ENCODE data around the gene PYDC1. TPM values are rescaled to one million over a fixed set of nuclear protein-coding genes. Genes with fewer than 3 reads are reported as not detected.

Gene PYDC1
- total RNA-seq, 1 donor, result not detected

DNA sequence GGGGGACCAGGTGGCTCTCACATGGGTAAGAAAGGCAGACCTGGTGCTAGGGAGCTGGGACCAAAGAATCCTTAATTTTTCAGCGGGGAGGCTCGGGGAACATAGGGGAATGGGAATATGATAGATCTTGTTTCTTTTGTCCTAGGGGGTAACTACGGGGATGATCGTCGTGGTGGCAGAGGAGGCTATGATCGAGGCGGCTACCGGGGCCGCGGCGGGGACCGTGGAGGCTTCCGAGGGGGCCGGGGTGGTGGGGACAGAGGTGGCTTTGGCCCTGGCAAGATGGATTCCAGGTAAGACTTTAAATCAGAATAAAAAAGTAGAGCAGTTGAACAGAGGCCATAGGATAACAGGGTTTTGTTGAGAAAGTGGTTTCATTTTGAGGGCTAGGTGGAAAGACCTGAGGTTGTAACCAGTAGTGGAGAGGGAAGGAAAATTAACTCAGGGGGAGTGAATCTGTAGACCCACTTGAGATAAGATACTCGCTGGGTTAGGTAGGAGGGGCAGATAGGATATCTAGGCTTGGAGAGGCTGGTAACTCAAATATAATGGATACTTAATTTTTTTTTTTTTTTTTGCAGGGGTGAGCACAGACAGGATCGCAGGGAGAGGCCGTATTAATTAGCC is 26.0 kb downstream of the PYDC1 start:
- H3K4me1 ChIP-seq (ENCODE audit: insufficient read depth, low read length), result no peaks in the 10 kb centered on the region
- peaks cover 64% of the 10 kb centered on the region for H3K79me2 ChIP-seq (ENCODE audit: insufficient read depth, low read length)
- H3K27me3 ChIP-seq (ENCODE audit: insufficient read depth, low read length), result no peaks in the 10 kb centered on the region
- peaks cover 64% of the 10 kb centered on the region for H4K20me1 ChIP-seq (ENCODE audit: insufficient read depth, low read length)
- TF ChIP-seq, protein P1, sequence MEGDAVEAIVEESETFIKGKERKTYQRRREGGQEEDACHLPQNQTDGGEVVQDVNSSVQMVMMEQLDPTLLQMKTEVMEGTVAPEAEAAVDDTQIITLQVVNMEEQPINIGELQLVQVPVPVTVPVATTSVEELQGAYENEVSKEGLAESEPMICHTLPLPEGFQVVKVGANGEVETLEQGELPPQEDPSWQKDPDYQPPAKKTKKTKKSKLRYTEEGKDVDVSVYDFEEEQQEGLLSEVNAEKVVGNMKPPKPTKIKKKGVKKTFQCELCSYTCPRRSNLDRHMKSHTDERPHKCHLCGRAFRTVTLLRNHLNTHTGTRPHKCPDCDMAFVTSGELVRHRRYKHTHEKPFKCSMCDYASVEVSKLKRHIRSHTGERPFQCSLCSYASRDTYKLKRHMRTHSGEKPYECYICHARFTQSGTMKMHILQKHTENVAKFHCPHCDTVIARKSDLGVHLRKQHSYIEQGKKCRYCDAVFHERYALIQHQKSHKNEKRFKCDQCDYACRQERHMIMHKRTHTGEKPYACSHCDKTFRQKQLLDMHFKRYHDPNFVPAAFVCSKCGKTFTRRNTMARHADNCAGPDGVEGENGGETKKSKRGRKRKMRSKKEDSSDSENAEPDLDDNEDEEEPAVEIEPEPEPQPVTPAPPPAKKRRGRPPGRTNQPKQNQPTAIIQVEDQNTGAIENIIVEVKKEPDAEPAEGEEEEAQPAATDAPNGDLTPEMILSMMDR (IDR thresholded peaks at IDR 0.05; ENCODE audit: extremely low read depth, low read depth, low read length), result no peak
- H3K4me2 ChIP-seq (ENCODE audit: insufficient read depth, low read length), result no peak overlapping the region
- peaks cover 99% of the 10 kb centered on the region for H3K36me3 ChIP-seq (ENCODE audit: insufficient read depth, low read length)
- no peaks in the 10 kb centered on the region for H3K9me3 ChIP-seq (ENCODE audit: low read depth, low read length)
- no peak for DNase-seq (ENCODE audit: insufficient read length, low spot score, missing footprints)
- no peak overlapping the region for H3K27ac ChIP-seq (ENCODE audit: low read depth, low read length)
- H3K4me3 ChIP-seq (ENCODE audit: insufficient read depth, low read length), result no peak overlapping the region
- H2AFZ ChIP-seq (ENCODE audit: low read length), result no peak overlapping the region

DNA sequence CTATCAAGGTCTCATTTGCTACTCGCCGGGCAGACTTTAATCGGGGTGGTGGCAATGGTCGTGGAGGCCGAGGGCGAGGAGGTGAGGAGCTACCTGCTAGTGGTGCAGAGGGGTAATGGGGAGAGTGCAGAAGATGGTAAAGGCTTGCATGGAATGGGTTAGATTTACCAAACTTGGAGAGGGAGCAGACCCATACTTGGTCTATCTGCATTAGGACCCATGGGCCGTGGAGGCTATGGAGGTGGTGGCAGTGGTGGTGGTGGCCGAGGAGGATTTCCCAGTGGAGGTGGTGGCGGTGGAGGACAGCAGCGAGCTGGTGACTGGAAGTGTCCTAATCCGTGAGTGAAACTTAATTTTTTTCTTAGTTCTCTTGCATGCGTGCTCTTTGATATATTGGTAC is 26.9 kb downstream of the PYDC1 start:
- Histone ChIP-seq H4K20me1 (ENCODE audit: insufficient read depth, low read length) (peaks cover 71% of the 10 kb centered on the region), H3K4me1 (ENCODE audit: insufficient read depth, low read length) (peaks cover 4% of the 10 kb centered on the region), H3K36me3 (ENCODE audit: insufficient read depth, low read length) (peaks cover 99% of the 10 kb centered on the region), H3K4me2 (ENCODE audit: insufficient read depth, low read length) (no peak overlapping the region), H3K9me3 (ENCODE audit: low read depth, low read length) (no peaks in the 10 kb centered on the region), H2AFZ (ENCODE audit: low read length) (no peak overlapping the region), H3K27me3 (ENCODE audit: insufficient read depth, low read length) (no peaks in the 10 kb centered on the region), H3K4me3 (ENCODE audit: insufficient read depth, low read length) (no peak overlapping the region), H3K27ac (ENCODE audit: low read depth, low read length) (no peak overlapping the region), H3K79me2 (ENCODE audit: insufficient read depth, low read length) (peaks cover 72% of the 10 kb centered on the region)
- TF ChIP-seq, protein P1 (IDR thresholded peaks at IDR 0.05; ENCODE audit: extremely low read depth, low read depth, low read length), result no peak
- DNase-seq (ENCODE audit: insufficient read length, low spot score, missing footprints), result no peak

DNA sequence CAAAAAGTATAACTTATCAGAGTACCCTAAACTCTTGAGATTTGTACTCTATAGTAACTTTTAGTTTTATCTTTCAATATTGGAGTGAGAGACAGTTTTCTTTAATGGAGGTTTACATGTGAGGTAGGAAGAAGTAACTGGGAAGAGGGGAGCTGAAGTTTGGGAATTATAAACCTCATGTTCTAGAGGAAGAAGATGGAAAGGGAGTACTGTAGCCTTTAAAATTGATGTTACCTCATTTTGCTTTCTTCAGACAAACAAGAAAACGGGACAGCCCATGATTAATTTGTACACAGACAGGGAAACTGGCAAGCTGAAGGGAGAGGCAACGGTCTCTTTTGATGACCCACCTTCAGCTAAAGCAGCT is 27.5 kb downstream of the PYDC1 start:
- no peak for DNase-seq (ENCODE audit: insufficient read length, low spot score, missing footprints)
- no peak overlapping the region for H3K4me2 ChIP-seq (ENCODE audit: insufficient read depth, low read length)
- H3K4me1 ChIP-seq (ENCODE audit: insufficient read depth, low read length), result peaks cover 4% of the 10 kb centered on the region
- H3K79me2 ChIP-seq (ENCODE audit: insufficient read depth, low read length), result peaks cover 79% of the 10 kb centered on the region
- no peak overlapping the region for H2AFZ ChIP-seq (ENCODE audit: low read length)
- TF ChIP-seq, protein P1 (IDR thresholded peaks at IDR 0.05; ENCODE audit: extremely low read depth, low read depth, low read length), result no peak
- H3K27me3 ChIP-seq (ENCODE audit: insufficient read depth, low read length), result no peaks in the 10 kb centered on the region
- no peak overlapping the region for H3K27ac ChIP-seq (ENCODE audit: low read depth, low read length)
- no peaks in the 10 kb centered on the region for H3K9me3 ChIP-seq (ENCODE audit: low read depth, low read length)
- H3K4me3 ChIP-seq (ENCODE audit: insufficient read depth, low read length), result no peak overlapping the region
- H4K20me1 ChIP-seq (ENCODE audit: insufficient read depth, low read length), result peaks cover 68% of the 10 kb centered on the region
- H3K36me3 ChIP-seq (ENCODE audit: insufficient read depth, low read length), result peaks cover 99% of the 10 kb centered on the region

DNA sequence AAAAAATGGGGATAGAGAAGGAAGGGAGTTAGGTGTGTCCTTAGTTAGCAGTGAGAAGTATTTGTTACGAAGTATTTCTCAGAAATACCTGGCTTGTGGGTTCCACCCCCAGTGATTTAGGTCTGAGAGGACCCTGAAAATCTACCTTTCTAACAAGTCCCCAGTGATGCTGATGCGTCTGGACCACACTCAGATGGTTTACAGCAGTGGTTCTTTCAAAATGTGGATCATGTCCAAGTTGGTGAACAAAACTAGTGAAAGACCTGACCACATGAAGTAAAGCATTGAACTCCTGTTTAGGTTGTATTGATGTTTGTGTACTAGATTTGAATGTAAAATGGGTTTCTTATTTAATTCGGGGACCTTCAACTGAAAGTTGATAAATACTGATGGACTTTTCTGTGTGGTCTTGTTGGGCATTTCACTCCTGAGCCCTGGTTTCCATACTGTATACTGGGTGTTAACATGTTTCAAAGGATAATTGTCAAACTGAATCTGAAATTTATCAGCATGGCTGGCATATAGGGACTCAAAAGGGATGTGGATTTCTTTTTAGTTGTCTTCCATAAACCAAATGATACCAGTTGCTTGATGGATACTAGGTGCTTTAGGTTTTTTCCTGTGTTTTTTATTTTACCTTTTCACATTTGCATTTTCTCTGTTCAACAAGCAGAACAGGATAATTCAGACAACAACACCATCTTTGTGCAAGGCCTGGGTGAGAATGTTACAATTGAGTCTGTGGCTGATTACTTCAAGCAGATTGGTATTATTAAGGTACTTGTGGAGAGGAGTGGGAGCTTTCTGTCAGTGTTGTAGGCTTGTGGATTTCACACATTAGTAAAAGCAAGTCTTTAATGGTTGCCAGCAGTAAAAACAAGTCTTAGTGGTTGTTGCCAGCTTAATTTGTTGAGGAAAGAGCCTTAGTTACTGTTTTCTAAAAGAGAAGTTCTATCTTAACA is 28.2 kb downstream of the PYDC1 start:
- no peak overlapping the region for H2AFZ ChIP-seq (ENCODE audit: low read length)
- no peaks in the 10 kb centered on the region for H3K27me3 ChIP-seq (ENCODE audit: insufficient read depth, low read length)
- no peaks in the 10 kb centered on the region for H3K9me3 ChIP-seq (ENCODE audit: low read depth, low read length)
- peaks cover 99% of the 10 kb centered on the region for H3K36me3 ChIP-seq (ENCODE audit: insufficient read depth, low read length)
- H4K20me1 ChIP-seq (ENCODE audit: insufficient read depth, low read length), result peaks cover 70% of the 10 kb centered on the region
- TF ChIP-seq, protein P1 (IDR thresholded peaks at IDR 0.05; ENCODE audit: extremely low read depth, low read depth, low read length), result no peak
- no peak overlapping the region for H3K4me3 ChIP-seq (ENCODE audit: insufficient read depth, low read length)
- H3K4me2 ChIP-seq (ENCODE audit: insufficient read depth, low read length), result no peak overlapping the region
- DNase-seq (ENCODE audit: insufficient read length, low spot score, missing footprints), result no peak
- H3K4me1 ChIP-seq (ENCODE audit: insufficient read depth, low read length), result peaks cover 9% of the 10 kb centered on the region
- peaks cover 85% of the 10 kb centered on the region for H3K79me2 ChIP-seq (ENCODE audit: insufficient read depth, low read length)
- H3K27ac ChIP-seq (ENCODE audit: low read depth, low read length), result peak overlapping the region; percentile 6

All from osteoblast (primary cell).